HCT116 (cell line): Measurements from ENCODE around the gene SPATA2L. TPM values are rescaled to one million over a fixed set of nuclear protein-coding genes. Genes with fewer than 3 reads are reported as not detected.

Experiments
- ATAC-seq: fragments of 200-7000 bp; cut with Tn5 transposase; 2 replicates; pipeline ENCODE4 v1.9.1; 2020; ENCODE audit warnings: mild to moderate bottlenecking, moderate library complexity
- BruUV-seq: library from RNA; stranded (reverse); fragments of 400-500 nt; replicated peaks from 2 replicates; lab custom pipeline; 2021; lab: Mats Ljungman, UMichigan
- CTCF ChIA-PET: fragments of 300-600 bp; sonication (Branson Sonifier 250); formaldehyde crosslinking; loops from one replicate; lab custom pipeline; 2021; ENCODE audit warnings: antibody characterized with exemption; lab: Charles Lee
- POLR2A ChIA-PET: fragments of 300-600, 350-600 bp; sonication (Branson Sonifier 250); formaldehyde crosslinking; loops from one replicate; lab custom pipeline; 2021; ENCODE audit warnings: antibody characterized with exemption; lab: Charles Lee
- RAD21 ChIA-PET, 2 experiments: fragments of 300-600 bp; sonication (Branson Sonifier 250); formaldehyde crosslinking; loops; one replicate each; lab custom pipeline; 2023; ENCODE audit warnings: low total read pairs in 2 of 2; ENCODE audit not compliant: uncharacterized antibody in 2 of 2, unreplicated experiment in 2 of 2, low non-redundant PET in 1 of 2; lab: Charles Lee
- DNase-seq: peaks from one replicate; pipeline ENCODE4 v3.0.0-alpha.2; 2010; ENCODE audit warnings: low read depth, low spot score
- H2AFZ ChIP-seq: fragments of 200-600 bp; shearing (Covaris generic), sonication (generic); 2 replicates; pipeline ENCODE4 v1.6.1; 2017; ENCODE audit warnings: low read depth, mixed run types, mixed read lengths, antibody characterized with exemption, low read length; ENCODE audit not compliant: poor library complexity, severe bottlenecking
- H3K27ac ChIP-seq: 2 replicates; pipeline ENCODE4 v1.5.1; 2012; ENCODE audit warnings: low read depth, low read length
- H3K27me3 ChIP-seq: fragments of 200-600 bp; sonication (generic); 2 replicates; pipeline ENCODE4 v1.6.1; 2016; ENCODE audit warnings: mixed run types, low read length, mixed read lengths; ENCODE audit not compliant: insufficient read depth
- H3K36me3 ChIP-seq, 2 experiments: fragments of 200-500 bp in 1 of 2; fragments of 200-600 bp in 1 of 2; sonication (Bioruptor generic) in 1 of 2; sonication (generic) in 1 of 2; 2 replicates each; pipeline versions ENCODE4 v1.5.1 to v1.6.1; 2014 to 2016; ENCODE audit warnings: low read length in 2 of 2, inconsistent platforms in 1 of 2, mixed read lengths in 1 of 2, mixed run types in 1 of 2; ENCODE audit not compliant: insufficient read depth in 2 of 2, control insufficient read depth in 1 of 2
- H3K4me1 ChIP-seq, 2 experiments: fragments of 200-600 bp in 1 of 2; sonication (generic) in 1 of 2; 2 replicates each; pipeline versions ENCODE4 v1.5.1 to v1.6.1; 2012 to 2017; ENCODE audit warnings: low read length in 2 of 2, inconsistent platforms in 1 of 2, mild to moderate bottlenecking in 1 of 2, mixed read lengths in 1 of 2, mixed run types in 1 of 2, moderate library complexity in 1 of 2; ENCODE audit not compliant: insufficient read depth in 2 of 2, control insufficient read depth in 1 of 2
- H3K4me2 ChIP-seq: fragments of 200-600 bp; sonication (generic); 2 replicates; pipeline ENCODE4 v1.6.1; 2017; ENCODE audit warnings: mixed run types, low read length, mixed read lengths
- H3K4me3 ChIP-seq, 2 experiments: fragments of 200-600 bp in 1 of 2; sonication (generic) in 1 of 2; replicated peaks in 1 of 2; 2 replicates each; pipeline ENCODE4 v1.5.1; 2011 to 2016; ENCODE audit warnings: low read length in 2 of 2, control low read depth in 1 of 2, low read depth in 1 of 2, mild to moderate bottlenecking in 1 of 2, mixed read lengths in 1 of 2, mixed run types in 1 of 2
- H3K79me2 ChIP-seq: fragments of 200-600 bp; sonication (generic); 2 replicates; pipeline ENCODE4 v1.6.1; 2017; ENCODE audit warnings: mild to moderate bottlenecking, mixed run types, low read length, moderate library complexity, mixed read lengths; ENCODE audit not compliant: insufficient read depth
- H3K9ac ChIP-seq: fragments of 200-600 bp; sonication (generic); 2 replicates; pipeline ENCODE4 v1.6.1; 2016; ENCODE audit warnings: low read length, mixed read lengths
- H3K9me2 ChIP-seq: fragments of 200-600 bp; sonication (generic), shearing (Covaris generic); 2 replicates; pipeline ENCODE4 v1.6.1; 2017; ENCODE audit warnings: mixed run types, mild to moderate bottlenecking, moderate library complexity; ENCODE audit not compliant: insufficient read depth
- H3K9me3 ChIP-seq, 2 experiments: fragments of 200-500 bp in 1 of 2; fragments of 200-600 bp in 1 of 2; sonication (Bioruptor generic) in 1 of 2; sonication (generic) in 1 of 2; 2 replicates each; pipeline ENCODE4 v1.6.1; 2014 to 2017; ENCODE audit warnings: low read length in 2 of 2, mixed read lengths in 2 of 2, inconsistent platforms in 1 of 2, low read depth in 1 of 2, mild to moderate bottlenecking in 1 of 2, mixed run types in 1 of 2, moderate library complexity in 1 of 2; ENCODE audit not compliant: control insufficient read depth in 1 of 2, insufficient read depth in 1 of 2
- H4K20me1 ChIP-seq: fragments of 200-600 bp; sonication (generic), shearing (Covaris generic); 2 replicates; pipeline ENCODE4 v1.6.1; 2017; ENCODE audit warnings: mixed run types, mild to moderate bottlenecking, moderate library complexity; ENCODE audit not compliant: insufficient read depth
- CBX3 ChIP-seq: IDR thresholded peaks from 2 replicates; pipeline ENCODE4 v1.6.1; 2012; ENCODE audit warnings: low read depth
- CTCF ChIP-seq, 3 experiments: fragments of 200-600 bp in 1 of 3; sonication (generic) in 1 of 3; IDR thresholded peaks in 2 of 3; conservative IDR thresholded peaks in 1 of 3; 2 replicates each; pipeline ENCODE4 v1.5.1; 2012 to 2017; ENCODE audit warnings: low read depth in 2 of 3, low read length in 2 of 3, antibody characterized with exemption in 1 of 3, borderline replicate concordance in 1 of 3, control low read depth in 1 of 3, mild to moderate bottlenecking in 1 of 3, mixed read lengths in 1 of 3, mixed run types in 1 of 3, moderate library complexity in 1 of 3; ENCODE audit not compliant: insufficient read depth in 1 of 3
- EGR1 ChIP-seq: IDR thresholded peaks from 2 replicates; pipeline ENCODE4 v1.6.1; 2012; ENCODE audit warnings: low read depth
- ELF1 ChIP-seq: IDR thresholded peaks from 2 replicates; pipeline ENCODE4 v1.6.1; 2012; ENCODE audit warnings: low read depth, borderline replicate concordance
- EZH2 ChIP-seq: fragments of 200-600 bp; sonication (generic); IDR thresholded peaks from 2 replicates; pipeline ENCODE4 v1.6.1; 2017; ENCODE audit warnings: antibody characterized with exemption, mixed run types
- EZH2phosphoT487 ChIP-seq: fragments of 200-600 bp; IDR thresholded peaks from 2 replicates; pipeline ENCODE4 v1.6.1; 2018; ENCODE audit warnings: antibody characterized with exemption, borderline replicate concordance
- FOSL1 ChIP-seq: IDR thresholded peaks from 2 replicates; pipeline ENCODE4 v1.6.1; 2012; ENCODE audit warnings: low read depth
- JUND ChIP-seq: IDR thresholded peaks from 2 replicates; pipeline ENCODE4 v1.6.1; 2012
- MAX ChIP-seq: IDR thresholded peaks from 2 replicates; pipeline ENCODE4 v1.6.1; 2012
- POLR2A ChIP-seq: IDR thresholded peaks from 2 replicates; pipeline ENCODE4 v1.7.0; 2011; ENCODE audit warnings: borderline replicate concordance; ENCODE audit not compliant: insufficient read depth, insufficient read length; ENCODE audit errors: extremely low read depth
- POLR2AphosphoS5 ChIP-seq: IDR thresholded peaks from 2 replicates; pipeline ENCODE4 v1.6.1; 2011; ENCODE audit warnings: mild to moderate bottlenecking, low read depth, low read length, moderate library complexity
- RAD21 ChIP-seq: IDR thresholded peaks from 2 replicates; pipeline ENCODE4 v1.6.1; 2012; ENCODE audit warnings: low read depth, mild to moderate bottlenecking
- REST ChIP-seq: IDR thresholded peaks from 2 replicates; pipeline ENCODE4 v1.6.1; 2012; ENCODE audit warnings: low read depth
- SIN3A ChIP-seq: IDR thresholded peaks from 2 replicates; pipeline ENCODE4 v1.6.1; 2012; ENCODE audit warnings: low read depth
- SP1 ChIP-seq: IDR thresholded peaks from 2 replicates; pipeline ENCODE4 v1.6.1; 2012; ENCODE audit warnings: low read depth
- SRF ChIP-seq: IDR thresholded peaks from 2 replicates; pipeline ENCODE4 v1.6.1; 2012; ENCODE audit warnings: low read depth
- TCF7L2 ChIP-seq: IDR thresholded peaks from 2 replicates; pipeline ENCODE4 v1.7.0; 2011; ENCODE audit warnings: borderline replicate concordance, inconsistent platforms; ENCODE audit not compliant: insufficient read depth, insufficient read length; ENCODE audit errors: extremely low read depth
- ZBTB33 ChIP-seq: IDR thresholded peaks from 2 replicates; pipeline ENCODE4 v1.6.1; 2011; ENCODE audit warnings: mild to moderate bottlenecking, low read length, moderate library complexity; ENCODE audit not compliant: insufficient replicate concordance; ENCODE audit errors: extremely low read depth
- ZFX ChIP-seq: fragments of 450-650 bp; IDR thresholded peaks from 2 replicates; pipeline ENCODE4 v1.6.1; 2017
- ZNF274 ChIP-seq: fragments of 200-500 bp; sonication (Bioruptor generic); IDR thresholded peaks from 2 replicates; pipeline ENCODE4 v1.6.1; 2014; ENCODE audit warnings: mild to moderate bottlenecking, low read depth, low read length, inconsistent platforms
- intact Hi-C: fragments of 100-400 bp; cut with micrococcal nuclease; formaldehyde crosslinking; loops from 2 replicates; pipeline ENCODE4 v1.10.0; 2022
- total RNA-seq: library from RNA; stranded (reverse); gene quantifications from one replicate; pipeline ENCODE4 v1.2.1, GENCODE V29; 2021; ENCODE audit not compliant: unreplicated experiment

SPATA2L gene
- total RNA-seq, 1 experiment from 2014 or later = 50.5 TPM

GRCh38 chr16:89729863-89730593, 28.5 kb upstream of the SPATA2L start:
- no peak for TF ChIP-seq SIN3A
- no peak for TF ChIP-seq ELF1
- no peak for TF ChIP-seq POLR2A
- TF ChIP-seq REST = no peak
- TF ChIP-seq POLR2AphosphoS5 = no peak
- TF ChIP-seq CTCF (IDR thresholded peaks at IDR 0.05 in 2 of 3, conservative IDR thresholded peaks at IDR 0.05 in 1 of 3; ENCODE audit: borderline replicate concordance in 1 of 3, insufficient read depth in 1 of 3, low read depth in 2 of 3, low read length in 2 of 3) = no peak
- TF ChIP-seq JUND = no peak
- no peak for TF ChIP-seq MAX
- no peak for TF ChIP-seq EGR1
- no peak for TF ChIP-seq TCF7L2
- no peak for TF ChIP-seq RAD21
- no peak for TF ChIP-seq EZH2
- TF ChIP-seq SRF = no peak
- TF ChIP-seq ZFX = no peak
- no peak for TF ChIP-seq FOSL1
- no peak for TF ChIP-seq ZNF274
- TF ChIP-seq SP1 = no peak
- TF ChIP-seq ZBTB33 = no peak
- no peak for TF ChIP-seq EZH2phosphoT487
- TF ChIP-seq CBX3 = no peak
- Histone ChIP-seq H2AFZ (no peak overlapping the region), H4K20me1 (no peaks in the 10 kb centered on the region), H3K27me3 (no peaks in the 10 kb centered on the region), H3K9me3 (no peaks in the 10 kb centered on the region), H3K9ac (no peak overlapping the region), H3K4me1 (no peaks in the 10 kb centered on the region), H3K36me3 (peaks cover 36 to 49% of the 10 kb centered on the region in 2 experiments), H3K4me2 (no peak overlapping the region), H3K4me3 (no peak overlapping the region), H3K79me2 (peaks cover 8% of the 10 kb centered on the region; the same call in 1 of the 2 replicates), H3K27ac (no peak overlapping the region), H3K9me2 (no peaks in the 10 kb centered on the region)
- ChIA-PET CTCF (no interaction called here), RAD21 (no interaction called here), POLR2A (no interaction called here)
- DNase-seq (no peak), ATAC-seq (no peak)
- intact Hi-C loops = no loop called here
- BruUV-seq = no TSS peak
